Mammary epithelial cell (primary cell): Measurements from ENCODE around the gene TCF15.

Experiments
- CTCF ChIP-seq, 2 donors: IDR thresholded peaks in 1 of 2; conservative IDR thresholded peaks in 1 of 2; 2 replicates each; pipeline ENCODE4 v1.5.1; 2011 to 2012; ENCODE audit warnings: inconsistent platforms in 2 of 2, low read length in 2 of 2, mild to moderate bottlenecking in 2 of 2, control low read depth in 1 of 2, low read depth in 1 of 2; ENCODE audit not compliant: insufficient read depth in 1 of 2; ENCODE audit errors: extremely low read depth in 1 of 2
- EZH2 ChIP-seq: IDR thresholded peaks from 2 replicates; pipeline ENCODE4 v1.6.1; 2012; ENCODE audit warnings: low read length, inconsistent platforms, borderline replicate concordance

GRCh38 chr20:621125-621756 is 11.1 kb upstream of the TCF15 start:
- TF ChIP-seq CTCF (conservative IDR thresholded peaks at IDR 0.05 in 1 of 2, IDR thresholded peaks at IDR 0.05 in 1 of 2; ENCODE audit: extremely low read depth in 1 of 2, insufficient read depth in 1 of 2, low read depth in 1 of 2, low read length in 2 of 2) (no peak), EZH2 (no peak)
